Peyer's patch (tissue), 4 donors: ENCODE data around the gene RNF20. TPM values are rescaled to one million over a fixed set of nuclear protein-coding genes. Genes with fewer than 3 reads are reported as not detected.

Experiments
- DNase-seq, 3 donors: peaks; one replicate each; pipeline ENCODE4 v3.0.0-alpha.2; 2017 to 2019
- H3K27ac ChIP-seq, 4 donors: fragments of 200-600 bp; sonication (generic); one replicate each; pipeline ENCODE4 v1.5.1; 2016 to 2019
- H3K27me3 ChIP-seq, 2 donors: fragments of 200-600 bp; sonication (generic); one replicate each; pipeline ENCODE4 v1.5.1; 2019
- H3K36me3 ChIP-seq, 3 donors: fragments of 200-600 bp; sonication (generic); one replicate each; pipeline ENCODE4 v1.5.1; 2016 to 2019
- H3K4me1 ChIP-seq, 4 donors: fragments of 200-600 bp; sonication (generic); one replicate each; pipeline ENCODE4 v1.5.1; 2016 to 2019
- H3K4me3 ChIP-seq, 4 donors: fragments of 200-600 bp; sonication (generic); 1 replicate in 3 of 4; 2 replicates in 1 of 4; pipeline ENCODE4 v1.5.1; 2016 to 2019; ENCODE audit warnings: mild to moderate bottlenecking in 1 of 4
- H3K9me3 ChIP-seq, 4 donors: fragments of 200-600 bp; sonication (generic); one replicate each; pipeline ENCODE4 v1.5.1; 2016 to 2019; ENCODE audit warnings: mild to moderate bottlenecking in 1 of 4
- POLR2A ChIP-seq, 2 donors: fragments of 450-650 bp; IDR thresholded peaks; one replicate each; pipeline ENCODE4 v1.5.1; 2017; ENCODE audit warnings: antibody characterized with exemption in 2 of 2, mild to moderate bottlenecking in 2 of 2, moderate library complexity in 2 of 2
- total RNA-seq, 4 donors: library from RNA; depleted of rRNA; stranded (reverse); fragments of >200 nt; gene quantifications; one replicate each; pipeline ENCODE4 v1.1.0, GENCODE V29; 2016
- TF ChIP-seq, protein P1 (sequence below), 6 experiments: fragments of 450-650 bp in 4 of 6; fragments of 200-600 bp in 2 of 6; sonication (generic) in 1 of 6; IDR thresholded peaks; one replicate each; pipeline ENCODE4 v1.5.1; 2017 to 2019; ENCODE audit warnings: antibody characterized with exemption in 6 of 6, mild to moderate bottlenecking in 3 of 6, moderate library complexity in 1 of 6

Gene RNF20, protein sequence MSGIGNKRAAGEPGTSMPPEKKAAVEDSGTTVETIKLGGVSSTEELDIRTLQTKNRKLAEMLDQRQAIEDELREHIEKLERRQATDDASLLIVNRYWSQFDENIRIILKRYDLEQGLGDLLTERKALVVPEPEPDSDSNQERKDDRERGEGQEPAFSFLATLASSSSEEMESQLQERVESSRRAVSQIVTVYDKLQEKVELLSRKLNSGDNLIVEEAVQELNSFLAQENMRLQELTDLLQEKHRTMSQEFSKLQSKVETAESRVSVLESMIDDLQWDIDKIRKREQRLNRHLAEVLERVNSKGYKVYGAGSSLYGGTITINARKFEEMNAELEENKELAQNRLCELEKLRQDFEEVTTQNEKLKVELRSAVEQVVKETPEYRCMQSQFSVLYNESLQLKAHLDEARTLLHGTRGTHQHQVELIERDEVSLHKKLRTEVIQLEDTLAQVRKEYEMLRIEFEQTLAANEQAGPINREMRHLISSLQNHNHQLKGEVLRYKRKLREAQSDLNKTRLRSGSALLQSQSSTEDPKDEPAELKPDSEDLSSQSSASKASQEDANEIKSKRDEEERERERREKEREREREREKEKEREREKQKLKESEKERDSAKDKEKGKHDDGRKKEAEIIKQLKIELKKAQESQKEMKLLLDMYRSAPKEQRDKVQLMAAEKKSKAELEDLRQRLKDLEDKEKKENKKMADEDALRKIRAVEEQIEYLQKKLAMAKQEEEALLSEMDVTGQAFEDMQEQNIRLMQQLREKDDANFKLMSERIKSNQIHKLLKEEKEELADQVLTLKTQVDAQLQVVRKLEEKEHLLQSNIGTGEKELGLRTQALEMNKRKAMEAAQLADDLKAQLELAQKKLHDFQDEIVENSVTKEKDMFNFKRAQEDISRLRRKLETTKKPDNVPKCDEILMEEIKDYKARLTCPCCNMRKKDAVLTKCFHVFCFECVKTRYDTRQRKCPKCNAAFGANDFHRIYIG
- 10 to 100 TPM; 14.1 to 35.5 (median 16.1) TPM for total RNA-seq

GRCh38 chr9:101533334-101534204 is at the start of gene RNF20:
Gene RNF20 (plus strand): TSS chr9:101533853. CDS start chr9:101535424, 1,571 bp downstream.
- peaks cover 0 to 7% (median 0%) of the 10 kb centered on the region in 3 donors for H3K36me3 ChIP-seq
- peak within 1 kb of the TSS; percentile 84 to 97 (median 94) for H3K27ac ChIP-seq
- H3K4me3 ChIP-seq, result peak within 1 kb of the TSS; percentile 57 to 85 (median 70)
- no peak for TF ChIP-seq POLR2A (IDR thresholded peaks at IDR 0.05)
- TF ChIP-seq, protein P1, sequence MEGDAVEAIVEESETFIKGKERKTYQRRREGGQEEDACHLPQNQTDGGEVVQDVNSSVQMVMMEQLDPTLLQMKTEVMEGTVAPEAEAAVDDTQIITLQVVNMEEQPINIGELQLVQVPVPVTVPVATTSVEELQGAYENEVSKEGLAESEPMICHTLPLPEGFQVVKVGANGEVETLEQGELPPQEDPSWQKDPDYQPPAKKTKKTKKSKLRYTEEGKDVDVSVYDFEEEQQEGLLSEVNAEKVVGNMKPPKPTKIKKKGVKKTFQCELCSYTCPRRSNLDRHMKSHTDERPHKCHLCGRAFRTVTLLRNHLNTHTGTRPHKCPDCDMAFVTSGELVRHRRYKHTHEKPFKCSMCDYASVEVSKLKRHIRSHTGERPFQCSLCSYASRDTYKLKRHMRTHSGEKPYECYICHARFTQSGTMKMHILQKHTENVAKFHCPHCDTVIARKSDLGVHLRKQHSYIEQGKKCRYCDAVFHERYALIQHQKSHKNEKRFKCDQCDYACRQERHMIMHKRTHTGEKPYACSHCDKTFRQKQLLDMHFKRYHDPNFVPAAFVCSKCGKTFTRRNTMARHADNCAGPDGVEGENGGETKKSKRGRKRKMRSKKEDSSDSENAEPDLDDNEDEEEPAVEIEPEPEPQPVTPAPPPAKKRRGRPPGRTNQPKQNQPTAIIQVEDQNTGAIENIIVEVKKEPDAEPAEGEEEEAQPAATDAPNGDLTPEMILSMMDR (IDR thresholded peaks at IDR 0.05), result no peak
- H3K27me3 ChIP-seq, result no peaks in the 10 kb centered on the region
- peaks cover 0 to 25% (median 0%) of the 10 kb centered on the region in 4 donors for H3K4me1 ChIP-seq
- H3K9me3 ChIP-seq, result no peaks in the 10 kb centered on the region
- DNase-seq, result peak; percentile 100

DNA sequence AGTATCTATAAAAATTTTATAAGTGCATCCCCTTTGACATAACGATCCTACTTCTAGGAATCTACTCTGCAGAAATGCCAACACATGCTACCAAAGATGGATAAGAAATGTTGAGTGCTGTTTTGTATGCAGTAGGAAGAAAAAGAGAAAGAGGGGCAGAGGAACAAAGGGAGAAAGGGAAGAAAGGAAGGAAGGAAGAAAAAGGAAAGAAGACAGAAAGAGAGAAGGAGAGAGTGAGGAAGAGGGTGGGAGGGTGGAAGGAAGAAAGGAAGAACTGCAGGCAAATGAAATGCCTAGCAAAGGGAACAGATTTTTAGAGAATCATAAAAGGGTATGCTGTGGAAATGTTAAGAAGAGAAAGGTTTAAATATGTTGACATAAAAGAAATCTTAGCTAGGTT is 49.6 kb upstream of the RNF20 start:
- H3K4me3 ChIP-seq, result no peak overlapping the region
- H3K27me3 ChIP-seq, result no peaks in the 10 kb centered on the region
- DNase-seq, result no peak
- peaks cover 0 to 4% (median 0%) of the 10 kb centered on the region in 4 donors for H3K9me3 ChIP-seq
- TF ChIP-seq POLR2A (IDR thresholded peaks at IDR 0.05), result no peak
- TF ChIP-seq, protein P1 (IDR thresholded peaks at IDR 0.05), result no peak
- H3K4me1 ChIP-seq, result peaks cover 0 to 10% (median 0%) of the 10 kb centered on the region in 4 donors
- H3K36me3 ChIP-seq, result no peaks in the 10 kb centered on the region
- H3K27ac ChIP-seq, result no peak overlapping the region

GRCh38 chr9:101485924-101486692 is 47.5 kb upstream of the RNF20 start:
- no peaks in the 10 kb centered on the region for H3K36me3 ChIP-seq
- DNase-seq, result peak in 2 of 3 donors; percentile 64 to 74
- H3K27me3 ChIP-seq, result no peaks in the 10 kb centered on the region
- peak overlapping the region in 3 of 4 donors; percentile 76 to 86 (median 80) for H3K27ac ChIP-seq
- TF ChIP-seq POLR2A (IDR thresholded peaks at IDR 0.05), result peak; percentile 20 to 67
- TF ChIP-seq, protein P1 (IDR thresholded peaks at IDR 0.05), result peak in 1 of 6 experiments; percentile 2
- H3K4me3 ChIP-seq, result peak overlapping the region; percentile 18 to 80 (median 52)
- H3K4me1 ChIP-seq, result peaks cover 0 to 2% (median 0%) of the 10 kb centered on the region in 4 donors
- peaks cover 0 to 4% (median 0%) of the 10 kb centered on the region in 4 donors for H3K9me3 ChIP-seq

- Histone ChIP-seq H3K4me1 (no peaks in the 10 kb centered on the region), H3K27ac (peak overlapping the region in 3 of 4 donors; percentile 76 to 86 (median 80)), H3K4me3 (peak overlapping the region; percentile 18 to 80 (median 52)), H3K9me3 (peaks cover 0 to 4% (median 0%) of the 10 kb centered on the region in 4 donors), H3K27me3 (no peaks in the 10 kb centered on the region), H3K36me3 (no peaks in the 10 kb centered on the region)
- peak; percentile 40 to 62 for TF ChIP-seq POLR2A (IDR thresholded peaks at IDR 0.05)
- TF ChIP-seq, protein P1 (IDR thresholded peaks at IDR 0.05), result peak in 3 of 6 experiments; percentile 14 to 50 (median 17)
- DNase-seq, result peak in 2 of 3 donors; percentile 64 to 84
Measured at GRCh38 chr9:101486693-101487442, 46.8 kb upstream of the RNF20 start.
